ENCODE measurements around the gene GAGE12H.
"Not testable (repeated sequence)": the region's sequence is repeated elsewhere in the genome, so short reads cannot be mapped to it uniquely, and the experiment has no call there.

GAGE12H gene, protein sequence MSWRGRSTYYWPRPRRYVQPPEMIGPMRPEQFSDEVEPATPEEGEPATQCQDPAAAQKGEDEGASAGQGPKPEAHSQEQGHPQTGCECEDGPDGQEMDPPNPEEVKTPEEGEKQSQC

DNA sequence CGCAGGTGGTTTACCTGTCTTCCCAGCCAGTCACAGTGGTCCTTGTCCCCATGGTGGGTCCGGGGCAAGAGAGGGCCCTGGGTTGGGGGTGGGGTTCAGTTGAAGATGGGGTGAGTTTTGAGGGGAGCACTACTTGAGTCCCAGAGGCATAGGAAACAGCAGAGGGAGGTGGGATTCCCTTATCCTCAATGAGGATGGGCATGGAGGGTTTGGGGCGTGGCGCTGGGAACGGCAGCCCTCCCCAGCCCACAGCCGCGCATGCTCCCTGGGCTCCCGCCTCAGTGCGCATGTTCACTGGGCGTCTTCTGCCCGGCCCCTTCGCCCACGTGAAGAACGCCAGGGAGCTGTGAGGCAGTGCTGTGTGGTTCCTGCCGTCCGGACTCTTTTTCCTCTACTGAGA, at the start of gene GAGE12H:
Gene GAGE12H, plus strand, starts transcription at position 301 of the 400 bp plus-strand sequence. CDS start 1,155 bp downstream, outside the sequence.
- not testable (repeated sequence) for DNase-seq

DNA sequence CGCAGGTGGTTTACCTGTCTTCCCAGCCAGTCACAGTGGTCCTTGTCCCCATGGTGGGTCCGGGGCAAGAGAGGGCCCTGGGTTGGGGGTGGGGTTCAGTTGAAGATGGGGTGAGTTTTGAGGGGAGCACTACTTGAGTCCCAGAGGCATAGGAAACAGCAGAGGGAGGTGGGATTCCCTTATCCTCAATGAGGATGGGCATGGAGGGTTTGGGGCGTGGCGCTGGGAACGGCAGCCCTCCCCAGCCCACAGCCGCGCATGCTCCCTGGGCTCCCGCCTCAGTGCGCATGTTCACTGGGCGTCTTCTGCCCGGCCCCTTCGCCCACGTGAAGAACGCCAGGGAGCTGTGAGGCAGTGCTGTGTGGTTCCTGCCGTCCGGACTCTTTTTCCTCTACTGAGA, 47.9 kb upstream of the GAGE12H start, which contains the start of gene GAGE12C:
Gene GAGE12C, plus strand, starts transcription at position 301 of the 400 bp plus-strand sequence. CDS start 1,155 bp downstream, outside the sequence.
- not testable (repeated sequence) for DNase-seq

- DNase-seq = not testable (repeated sequence)
Measured at GRCh38 chrX:49541433-49541832, 38.3 kb upstream of the GAGE12H start, which contains the start of gene GAGE12D. TSS of gene GAGE12D (plus strand) at chrX:49541733. CDS start at chrX:49542888, 1,155 bp downstream.

DNA sequence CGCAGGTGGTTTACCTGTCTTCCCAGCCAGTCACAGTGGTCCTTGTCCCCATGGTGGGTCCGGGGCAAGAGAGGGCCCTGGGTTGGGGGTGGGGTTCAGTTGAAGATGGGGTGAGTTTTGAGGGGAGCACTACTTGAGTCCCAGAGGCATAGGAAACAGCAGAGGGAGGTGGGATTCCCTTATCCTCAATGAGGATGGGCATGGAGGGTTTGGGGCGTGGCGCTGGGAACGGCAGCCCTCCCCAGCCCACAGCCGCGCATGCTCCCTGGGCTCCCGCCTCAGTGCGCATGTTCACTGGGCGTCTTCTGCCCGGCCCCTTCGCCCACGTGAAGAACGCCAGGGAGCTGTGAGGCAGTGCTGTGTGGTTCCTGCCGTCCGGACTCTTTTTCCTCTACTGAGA, 28.8 kb upstream of the GAGE12H start, which contains the start of gene GAGE12E:
Gene GAGE12E, plus strand, starts transcription at position 301 of the 400 bp plus-strand sequence. CDS start 1,155 bp downstream, outside the sequence.
- DNase-seq = not testable (repeated sequence)

- not testable (repeated sequence) for DNase-seq
Measured at GRCh38 chrX:49560542-49560941, 19.2 kb upstream of the GAGE12H start, which contains the start of gene GAGE12F. TSS of gene GAGE12F (plus strand) at chrX:49560842. CDS start at chrX:49561997, 1,155 bp downstream.

DNA sequence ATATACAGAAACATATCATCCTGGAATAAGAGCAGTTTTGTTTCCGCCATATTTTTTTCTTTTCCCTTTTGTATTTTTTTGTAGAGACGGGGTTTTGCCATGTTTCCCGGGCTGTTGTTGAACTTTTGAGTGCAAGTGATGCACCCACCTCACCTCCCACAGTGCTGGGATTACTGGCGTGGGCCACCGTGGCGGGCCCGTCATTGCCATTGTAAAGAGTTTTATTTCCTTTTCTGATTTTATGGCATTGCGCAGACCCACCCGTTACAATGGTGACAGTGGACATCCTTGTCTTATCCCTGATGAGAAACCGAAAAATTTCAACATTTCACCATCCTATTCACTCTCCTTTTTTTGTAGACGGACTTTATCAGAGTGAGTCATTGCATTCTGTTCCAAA, 11.0 kb upstream of the GAGE12H start:
- DNase-seq = not testable (repeated sequence)

DNA sequence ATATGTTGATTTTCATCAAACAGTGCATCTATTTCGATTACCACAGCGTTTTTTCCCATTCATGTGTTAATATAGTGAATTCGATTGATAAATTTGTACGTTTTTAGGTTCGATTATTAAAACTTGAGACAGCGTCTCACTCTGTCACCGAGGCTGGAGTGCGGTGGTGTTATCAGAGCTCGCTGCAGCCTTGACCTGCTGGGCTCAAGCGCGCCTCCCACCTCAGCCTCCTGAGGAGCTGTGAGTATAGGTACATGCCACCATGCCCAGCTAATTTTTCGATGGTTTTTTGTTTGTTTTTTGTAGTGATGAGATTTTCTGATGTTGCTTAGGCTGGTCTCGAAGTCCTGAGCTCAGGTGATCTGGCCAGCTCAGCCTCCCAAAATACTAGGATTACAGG, 10.6 kb upstream of the GAGE12H start:
- not testable (repeated sequence) for DNase-seq

- not testable (repeated sequence) for DNase-seq
Measured at GRCh38 chrX:49570100-49570499, 9.6 kb upstream of the GAGE12H start, which contains the start of gene GAGE12G. TSS of gene GAGE12G (plus strand) at chrX:49570400. CDS start at chrX:49571555, 1,155 bp downstream.

- not testable (repeated sequence) for DNase-seq
Measured at GRCh38 chrX:49589196-49589595, 9.4 kb downstream of the GAGE12H start, which contains the start of gene GAGE2A. TSS of gene GAGE2A (plus strand) at chrX:49589496. CDS start at chrX:49590651, 1,155 bp downstream.

DNA sequence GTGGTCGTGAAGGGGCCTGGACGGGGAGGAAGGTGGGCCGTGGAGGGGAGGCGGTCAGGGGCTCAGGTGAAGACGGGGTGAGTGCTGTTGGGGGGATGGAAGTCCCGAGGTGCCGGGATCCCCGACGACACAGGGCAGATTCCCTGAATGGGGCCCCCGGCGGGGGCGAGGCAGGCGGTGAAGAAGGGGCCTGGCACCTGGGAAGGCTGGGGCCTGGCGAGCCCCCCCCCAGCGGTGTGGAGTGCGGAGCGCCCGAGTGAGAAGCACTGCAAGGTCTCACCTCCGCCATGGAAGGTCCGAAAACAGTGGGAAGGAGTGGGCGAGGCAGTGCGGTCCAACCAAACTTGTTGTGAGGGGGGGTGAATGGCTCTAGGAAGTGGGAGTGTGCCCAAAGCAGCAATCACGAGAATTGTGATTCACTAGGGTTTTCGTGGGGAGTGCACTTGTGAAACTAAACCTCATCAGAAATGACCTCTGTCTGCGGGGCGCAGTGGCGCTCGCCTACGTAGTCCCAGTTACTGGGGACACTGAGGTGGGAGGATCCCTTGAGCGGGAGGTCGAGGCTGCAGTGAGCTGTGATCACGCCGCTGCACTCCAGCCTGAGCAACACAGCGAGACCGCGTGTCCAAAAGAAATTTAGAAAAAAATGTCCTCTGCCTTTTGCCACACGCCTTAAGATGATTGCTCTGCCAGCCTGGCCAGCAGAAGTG, 10.2 kb downstream of the GAGE12H start:
- DNase-seq = not testable (repeated sequence)

GRCh38 chrX:49590488-49590887, 10.7 kb downstream of the GAGE12H start:
- DNase-seq = not testable (repeated sequence)

- not testable (repeated sequence) for DNase-seq
Measured at GRCh38 chrX:49598720-49599119, 19.0 kb downstream of the GAGE12H start, which contains the start of gene GAGE1. TSS of gene GAGE1 (plus strand) at chrX:49599020. CDS start at chrX:49600175, 1,155 bp downstream.

DNA sequence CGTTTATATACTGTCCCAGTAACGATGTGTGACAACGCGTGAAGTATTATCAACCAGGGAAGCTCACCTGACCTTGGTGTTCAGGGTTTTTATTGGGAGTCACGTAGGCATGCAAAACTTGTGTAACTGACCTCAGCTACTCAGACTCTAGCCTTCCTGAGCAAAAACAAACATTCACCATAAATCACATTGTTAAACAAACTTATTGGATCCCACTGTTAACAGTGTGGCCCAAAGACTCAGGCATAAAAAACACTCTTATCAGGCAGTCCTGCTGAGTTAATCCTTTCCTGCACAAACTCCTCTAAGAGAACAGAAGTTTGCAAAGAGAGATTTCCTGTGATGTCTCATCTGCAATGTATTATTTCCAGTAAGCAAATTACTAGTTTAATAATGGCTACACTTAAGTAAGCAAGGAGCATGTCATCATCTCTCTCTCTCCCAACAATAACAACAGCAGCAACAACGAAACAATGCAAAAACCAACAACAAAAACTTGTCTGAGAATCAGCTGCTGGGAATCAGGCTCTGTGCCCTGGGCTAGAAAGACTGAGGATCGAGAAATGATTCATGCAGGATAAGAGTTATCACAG, 31.1 kb downstream of the GAGE12H start:
- DNase-seq = no peak

DNA sequence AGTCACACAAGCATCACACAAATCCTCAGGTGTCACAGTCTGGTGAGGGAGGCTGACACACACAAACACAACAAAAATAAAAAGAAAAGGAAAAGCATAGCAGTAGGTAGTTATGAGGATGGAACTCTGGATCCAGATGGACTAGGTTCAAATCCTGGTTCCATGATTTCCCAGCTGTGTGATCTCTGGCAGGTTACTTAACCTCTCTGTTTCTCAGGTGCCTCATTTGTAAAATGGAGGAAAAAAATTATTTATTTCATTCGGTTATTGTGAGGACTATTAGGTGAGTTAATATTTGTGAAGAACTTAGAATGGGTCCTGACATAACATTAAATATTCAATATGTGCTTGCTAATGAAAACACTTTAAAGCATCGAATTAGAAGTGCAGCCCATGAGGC, 38.8 kb downstream of the GAGE12H start:
- no peak for DNase-seq

DNA sequence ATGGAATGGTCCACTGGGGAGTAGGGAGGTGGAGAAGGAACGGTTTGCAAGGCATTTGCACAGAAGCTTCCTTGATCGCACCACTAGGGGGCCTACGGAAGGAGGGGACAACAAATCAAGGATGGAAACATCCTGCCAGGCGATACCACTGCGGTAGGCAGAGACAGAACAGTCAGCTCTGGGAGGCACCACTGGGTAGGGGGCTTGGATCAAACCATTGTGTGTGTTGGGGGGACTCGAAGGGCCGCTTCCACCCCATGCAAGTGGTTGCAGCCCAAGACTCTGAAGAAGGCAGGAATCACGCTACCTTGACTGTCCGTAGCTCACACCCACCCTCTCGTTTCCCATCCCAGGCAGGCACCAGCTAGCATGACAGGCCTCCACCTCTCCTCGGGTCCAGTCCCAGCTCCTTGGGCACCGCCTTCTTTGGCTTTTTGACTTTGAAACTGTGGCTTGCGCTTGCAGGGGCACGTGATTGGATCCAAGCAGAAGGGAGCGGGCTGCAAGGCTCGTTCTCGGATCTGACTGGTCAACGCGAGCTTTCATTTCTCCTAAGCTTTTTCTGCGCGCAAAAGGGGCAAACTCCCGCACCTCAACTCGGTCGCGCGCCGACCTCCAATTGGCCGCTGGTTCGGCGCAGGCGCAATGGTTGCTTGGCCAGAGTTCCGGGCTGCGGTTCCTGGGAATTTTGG, 47.5 kb downstream of the GAGE12H start:
- DNase-seq = no peak

All from NCI-H1048 (cell line).